GM19452 (cell line): Measurements from ENCODE around the gene HYAL2.
"Not testable (repeated sequence)": the region's sequence is repeated elsewhere in the genome, so short reads cannot be mapped to it uniquely, and the experiment has no call there.

Source experiments
- ATAC-seq: cut with Tn5 transposase; IDR thresholded peaks from one replicate; pipeline ENCODE4 v1.9.1; 2021; ENCODE audit not compliant: unreplicated experiment

Gene HYAL2

GRCh38 chr3:50314816-50315215 lies 7.7 kb downstream of the HYAL2 start:
- ATAC-seq = no peak

- ATAC-seq = no peak
Measured at GRCh38 chr3:50314342-50314741, 8.2 kb downstream of the HYAL2 start.

DNA sequence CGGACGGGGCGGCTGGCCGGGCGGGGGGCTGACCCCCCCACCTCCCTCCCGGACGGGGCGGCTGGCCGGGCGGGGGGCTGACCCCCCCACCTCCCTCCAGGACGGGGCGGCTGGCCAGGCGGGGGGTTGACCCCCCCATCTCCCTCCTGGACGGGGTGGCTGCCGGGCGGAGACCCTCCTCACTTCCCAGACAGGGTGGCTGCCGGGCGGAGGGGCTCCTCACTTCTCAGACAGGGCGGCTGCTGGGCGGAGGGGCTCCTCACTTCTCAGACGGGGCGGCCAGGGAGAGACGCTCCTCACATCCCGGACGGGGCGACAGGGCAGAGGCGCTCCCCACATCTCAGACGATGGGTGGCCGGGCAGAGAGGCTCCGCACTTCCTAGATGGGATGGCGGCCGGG lies 10.5 kb downstream of the HYAL2 start:
- not testable (repeated sequence) for ATAC-seq

- ATAC-seq = no peak
Measured at GRCh38 chr3:50304601-50305000, 17.9 kb downstream of the HYAL2 start.

DNA sequence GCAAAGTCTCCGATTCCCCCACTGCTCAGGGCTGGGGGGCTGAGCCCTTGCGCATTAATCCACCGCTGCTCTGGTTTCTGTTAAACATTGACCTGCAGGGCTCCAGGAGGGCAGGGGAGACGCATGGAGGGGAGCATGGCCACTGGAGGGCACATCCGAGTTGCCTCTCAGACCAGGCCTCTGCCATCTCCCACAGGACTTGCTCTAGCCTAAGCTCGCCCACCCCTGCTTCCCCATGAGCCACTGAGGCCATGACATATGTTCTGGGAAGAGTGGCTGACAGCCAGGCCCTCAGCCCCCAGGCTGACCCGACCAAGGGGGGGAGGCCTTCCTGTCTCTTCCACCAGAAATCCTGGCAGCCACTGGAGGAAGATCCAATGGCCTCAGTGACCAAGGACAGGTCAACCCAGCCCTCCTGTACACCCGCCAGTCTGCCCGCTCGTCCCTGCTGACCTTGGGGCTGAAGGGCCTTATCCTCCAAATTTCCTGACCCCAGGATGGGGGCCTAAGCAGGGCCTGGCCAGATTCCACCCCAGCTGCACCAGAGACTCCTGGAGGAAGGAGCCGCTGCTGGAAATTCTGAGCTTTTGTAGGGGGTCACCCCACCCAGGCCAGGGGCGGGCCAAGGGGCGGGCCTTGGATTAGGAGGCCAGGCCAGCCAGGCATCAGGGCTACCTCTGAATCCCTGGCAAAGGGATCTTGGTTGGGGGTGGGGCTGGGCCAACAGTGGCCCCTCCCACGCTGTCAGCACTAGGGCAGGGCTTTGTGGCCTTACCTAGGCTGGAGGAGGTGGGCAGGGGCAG lies 19.3 kb downstream of the HYAL2 start, which contains the start of gene HYAL1:
Gene HYAL1 (minus strand): TSS at position 562 of the 803 bp plus-strand sequence. CDS start 618 bp downstream, outside the sequence.
- ATAC-seq = no peak

- ATAC-seq = no peak
Measured at GRCh38 chr3:50302095-50303012, 20.2 kb downstream of the HYAL2 start.

GRCh38 chr3:50300681-50301254 lies 21.8 kb downstream of the HYAL2 start:
- no peak for ATAC-seq

DNA sequence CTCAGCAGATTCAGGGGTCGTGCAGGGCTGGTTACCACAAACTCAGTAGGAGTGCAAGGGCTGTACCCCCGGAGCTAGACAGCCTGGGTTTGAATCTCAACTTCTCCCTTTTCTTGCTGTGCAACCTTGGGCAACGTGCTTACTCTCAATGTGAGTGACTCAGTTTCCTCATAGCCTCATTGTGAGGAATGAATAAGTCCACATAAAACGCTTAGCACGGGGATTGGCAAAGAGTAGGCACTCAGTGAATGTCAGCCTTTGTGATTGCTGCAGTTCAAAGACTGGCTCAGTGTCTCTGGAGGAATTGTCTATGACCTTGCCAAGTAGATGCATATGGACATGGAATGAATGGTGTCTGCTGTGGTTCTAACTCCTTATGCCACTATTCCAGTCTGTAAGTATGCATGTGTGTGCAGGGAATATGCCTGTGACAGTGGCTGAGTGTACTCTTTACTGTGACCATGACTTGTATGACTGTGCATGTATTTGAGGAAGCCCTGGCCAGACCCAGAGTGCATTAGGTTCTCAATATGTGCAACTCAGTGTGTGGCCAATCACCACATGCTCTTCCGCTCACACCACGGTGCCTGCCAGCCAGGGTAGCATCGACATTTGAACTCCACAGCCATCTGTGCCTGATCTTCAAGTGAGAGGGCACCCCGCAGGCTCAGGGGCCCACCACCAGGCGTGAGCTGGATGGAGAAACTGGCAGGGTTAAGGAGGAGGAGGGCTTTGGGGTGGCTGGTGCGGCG lies 22.4 kb downstream of the HYAL2 start:
- no peak for ATAC-seq

DNA sequence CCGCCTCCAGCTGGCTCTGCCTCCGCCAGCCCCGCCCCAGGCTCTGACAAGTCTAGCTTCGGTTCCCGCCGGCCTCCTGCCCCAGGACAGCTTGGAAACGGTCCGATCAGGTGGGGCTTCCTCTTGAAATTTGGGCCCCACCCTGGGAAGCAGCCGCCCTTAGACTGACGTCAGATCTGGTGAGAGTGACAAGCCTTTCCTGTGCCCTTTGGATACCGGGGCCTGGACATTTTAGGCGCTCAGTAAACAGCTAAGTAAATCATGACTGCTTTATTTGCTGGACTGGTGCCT lies 23.0 kb downstream of the HYAL2 start:
- no peak for ATAC-seq

DNA sequence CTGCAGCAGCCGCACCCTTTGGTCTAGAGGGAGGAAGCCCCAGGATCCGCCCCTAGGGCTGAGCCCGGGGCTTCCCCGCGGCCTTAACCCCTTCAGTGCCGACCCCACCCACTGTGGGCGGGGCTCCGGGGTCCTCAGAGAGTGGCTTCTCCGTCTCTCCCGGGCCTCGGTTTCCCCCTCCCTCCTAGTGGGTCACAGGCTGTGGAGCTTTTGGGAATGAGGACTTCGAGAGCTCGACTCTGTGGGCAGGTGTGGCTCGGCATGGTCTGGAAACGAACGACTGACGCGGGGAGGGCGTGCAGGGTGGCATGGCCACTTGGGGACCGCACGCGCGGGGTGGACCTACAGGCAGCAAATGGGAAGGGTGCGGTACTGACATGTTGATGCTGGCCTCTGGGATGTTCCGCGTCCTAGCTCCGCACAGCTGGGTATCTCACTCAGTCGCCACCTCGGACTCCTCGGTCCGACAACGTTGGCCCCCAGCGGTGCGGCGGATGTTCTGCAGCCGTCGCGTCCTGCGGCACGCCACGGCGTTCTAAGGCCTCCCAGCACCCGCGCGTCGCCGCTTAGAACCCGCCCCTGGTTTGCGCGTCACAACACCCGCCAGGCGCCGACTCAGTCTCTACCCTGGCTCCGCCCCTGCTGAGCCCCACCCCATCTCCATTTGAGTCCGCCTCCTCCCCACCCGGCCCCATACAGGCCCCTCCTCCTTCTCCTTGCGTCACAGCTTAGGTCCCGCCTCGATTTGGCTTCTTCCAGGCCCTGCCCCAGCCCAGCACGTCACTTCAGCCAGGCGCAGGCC lies 23.5 kb downstream of the HYAL2 start, which contains the start of the genes HYAL3 and NAA80:
Gene HYAL3 (minus strand): TSS at position 570 of the 802 bp plus-strand sequence. CDS start 3,803 bp downstream, outside the sequence.
Gene NAA80 (minus strand): TSS at position 570 of the 802 bp plus-strand sequence. CDS start 1,942 bp downstream, outside the sequence.
- ATAC-seq = peak; percentile 83

GRCh38 chr3:50297896-50298725 lies 24.4 kb downstream of the HYAL2 start:
- no peak for ATAC-seq

- no peak for ATAC-seq
Measured at GRCh38 chr3:50297384-50297775, 25.2 kb downstream of the HYAL2 start.

DNA sequence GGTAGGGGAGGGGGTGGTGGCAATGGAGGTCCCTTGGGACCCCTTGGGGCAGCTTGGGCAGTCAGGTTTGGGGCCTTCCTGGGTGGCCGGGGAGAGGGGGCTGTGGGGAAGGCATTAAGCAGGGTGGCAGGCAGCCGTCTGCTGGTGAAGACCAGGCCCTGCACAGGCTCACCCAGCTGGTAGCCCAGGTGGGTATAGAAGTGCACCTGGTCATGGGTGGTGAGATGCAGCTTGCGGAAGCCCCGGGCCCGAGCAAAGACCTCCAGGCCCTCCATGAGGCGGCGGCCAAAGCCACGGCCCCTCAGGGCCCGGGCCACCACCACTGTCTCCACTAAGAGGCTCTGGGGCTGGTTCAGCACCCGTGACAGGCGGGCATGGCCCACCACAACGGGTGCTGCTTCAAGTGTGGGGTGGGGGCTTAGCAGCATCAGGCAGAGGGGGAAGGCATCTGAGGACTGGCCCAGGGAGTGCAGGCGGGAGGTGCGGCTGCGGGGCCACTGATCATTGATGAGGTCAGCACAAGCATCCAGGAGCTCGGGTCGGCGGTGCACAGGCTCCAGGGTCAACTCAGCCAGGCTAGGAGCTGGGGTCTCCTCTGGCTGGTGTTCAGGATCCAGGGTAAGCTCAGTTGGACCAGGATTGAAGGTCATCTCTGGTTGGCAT lies 25.7 kb downstream of the HYAL2 start:
- ATAC-seq = no peak

DNA sequence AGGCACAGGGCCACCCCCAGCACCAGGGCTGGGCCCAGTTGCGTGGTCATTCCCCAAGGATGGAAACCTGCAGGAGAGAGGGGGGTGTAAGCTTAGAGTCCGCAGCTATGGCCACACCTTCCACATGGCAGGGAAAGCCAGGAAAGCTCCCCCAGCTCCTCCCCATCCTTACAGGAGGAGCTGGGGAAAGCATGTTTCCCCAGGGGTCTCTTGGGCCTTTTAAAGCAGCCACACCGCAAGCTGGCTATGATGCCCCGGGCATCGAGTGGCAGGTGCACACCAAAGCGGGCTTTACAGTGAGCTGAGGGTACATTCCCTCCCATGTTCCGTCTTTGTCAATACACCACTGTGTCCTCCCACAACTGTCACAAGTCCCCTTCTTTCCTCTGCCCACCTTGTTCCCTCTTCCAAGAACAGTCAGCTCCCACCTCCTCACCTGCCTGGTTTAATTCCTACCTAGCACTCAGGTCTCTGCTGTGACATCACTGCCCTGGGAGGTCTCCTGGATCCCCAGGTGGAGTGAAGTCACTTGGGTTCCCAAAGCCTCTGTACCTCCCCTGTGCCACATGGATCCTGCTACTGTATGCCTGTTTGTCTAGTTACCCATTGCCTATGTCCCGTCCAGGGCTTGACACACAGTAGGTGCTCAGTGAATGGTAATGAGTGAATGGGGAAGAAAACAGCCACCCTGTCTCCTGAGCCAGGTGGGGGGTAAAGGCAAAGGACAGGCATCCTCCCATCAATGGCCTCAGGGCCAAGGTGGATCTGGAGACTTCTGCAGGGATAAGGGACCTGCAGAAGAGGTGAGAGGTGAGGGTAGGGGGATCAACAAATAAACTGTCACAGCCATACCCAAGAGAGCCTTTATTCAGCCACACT lies 26.8 kb downstream of the HYAL2 start:
- ATAC-seq = no peak

- ATAC-seq = no peak
Measured at GRCh38 chr3:50294492-50295403, 27.8 kb downstream of the HYAL2 start.

GRCh38 chr3:50294089-50294488 lies 28.5 kb downstream of the HYAL2 start:
- no peak for ATAC-seq
